ENCODE results near the gene CIDEC.
"Not testable (repeated sequence)": the region's sequence is repeated elsewhere in the genome, so short reads cannot be mapped to it uniquely, and the experiment has no call there.

The CIDEC gene

GRCh38 chr3:9861201-9861600 lies 18.9 kb downstream of the CIDEC start:
- Histone ChIP-seq H3K27ac (ENCODE audit: low read length) (no peak overlapping the region), H3K27me3 (ENCODE audit: control insufficient read depth in 1 of 2, insufficient read depth in 2 of 2, low read length in 2 of 2) (no peaks in the 10 kb centered on the region), H3K4me1 (ENCODE audit: control insufficient read depth, insufficient read depth, low read length) (peaks cover 22% of the 10 kb centered on the region), H3K9ac (ENCODE audit: low read length in 2 of 2) (no peak overlapping the region), H3K4me3 (ENCODE audit: low read length in 2 of 2) (no peak overlapping the region), H3K36me3 (ENCODE audit: control insufficient read depth in 2 of 2, insufficient read depth in 2 of 2, low read length in 2 of 2) (no peaks in the 10 kb centered on the region), H3K9me3 (ENCODE audit: control insufficient read depth in 2 of 2, low read length in 2 of 2) (no peaks in the 10 kb centered on the region)

GRCh38 chr3:9859530-9860025 lies 20.5 kb downstream of the CIDEC start:
- H3K27me3 ChIP-seq (ENCODE audit: control insufficient read depth in 1 of 2, insufficient read depth in 2 of 2, low read length in 2 of 2): no peaks in the 10 kb centered on the region
- H3K36me3 ChIP-seq (ENCODE audit: control insufficient read depth in 2 of 2, insufficient read depth in 2 of 2, low read length in 2 of 2): no peaks in the 10 kb centered on the region
- no peak overlapping the region for H3K4me3 ChIP-seq (ENCODE audit: low read length in 2 of 2)
- H3K9me3 ChIP-seq (ENCODE audit: control insufficient read depth in 2 of 2, low read length in 2 of 2): no peaks in the 10 kb centered on the region
- no peak overlapping the region for H3K27ac ChIP-seq (ENCODE audit: low read length)
- H3K9ac ChIP-seq (ENCODE audit: low read length in 2 of 2): no peak overlapping the region
- H3K4me1 ChIP-seq (ENCODE audit: control insufficient read depth, insufficient read depth, low read length): peaks cover 13% of the 10 kb centered on the region

GRCh38 chr3:9855594-9855993 lies 24.5 kb downstream of the CIDEC start:
- Histone ChIP-seq H3K27ac (ENCODE audit: low read length) (no peak overlapping the region), H3K9me3 (ENCODE audit: control insufficient read depth in 2 of 2, low read length in 2 of 2) (no peaks in the 10 kb centered on the region), H3K9ac (ENCODE audit: low read length in 2 of 2) (no peak overlapping the region), H3K4me3 (ENCODE audit: low read length in 2 of 2) (no peak overlapping the region), H3K27me3 (ENCODE audit: control insufficient read depth in 1 of 2, insufficient read depth in 2 of 2, low read length in 2 of 2) (no peaks in the 10 kb centered on the region), H3K4me1 (ENCODE audit: control insufficient read depth, insufficient read depth, low read length) (no peaks in the 10 kb centered on the region), H3K36me3 (ENCODE audit: control insufficient read depth in 2 of 2, insufficient read depth in 2 of 2, low read length in 2 of 2) (no peaks in the 10 kb centered on the region)

GRCh38 chr3:9854291-9854940 lies 25.6 kb downstream of the CIDEC start:
- H3K36me3 ChIP-seq (ENCODE audit: control insufficient read depth in 2 of 2, insufficient read depth in 2 of 2, low read length in 2 of 2); H3K9ac ChIP-seq (ENCODE audit: low read length in 2 of 2); H3K4me3 ChIP-seq (ENCODE audit: low read length in 2 of 2); H3K27me3 ChIP-seq (ENCODE audit: control insufficient read depth in 1 of 2, insufficient read depth in 2 of 2, low read length in 2 of 2); H3K9me3 ChIP-seq (ENCODE audit: control insufficient read depth in 2 of 2, low read length in 2 of 2); H3K4me1 ChIP-seq (ENCODE audit: control insufficient read depth, insufficient read depth, low read length); H3K27ac ChIP-seq (ENCODE audit: low read length): not testable (repeated sequence)

GRCh38 chr3:9852528-9852927 lies 27.5 kb downstream of the CIDEC start:
- no peaks in the 10 kb centered on the region for H3K4me1 ChIP-seq (ENCODE audit: control insufficient read depth, insufficient read depth, low read length)
- no peak overlapping the region for H3K4me3 ChIP-seq (ENCODE audit: low read length in 2 of 2)
- no peaks in the 10 kb centered on the region for H3K9me3 ChIP-seq (ENCODE audit: control insufficient read depth in 2 of 2, low read length in 2 of 2)
- H3K27me3 ChIP-seq (ENCODE audit: control insufficient read depth in 1 of 2, insufficient read depth in 2 of 2, low read length in 2 of 2): no peaks in the 10 kb centered on the region
- no peak overlapping the region for H3K9ac ChIP-seq (ENCODE audit: low read length in 2 of 2)
- no peak overlapping the region for H3K27ac ChIP-seq (ENCODE audit: low read length)
- H3K36me3 ChIP-seq (ENCODE audit: control insufficient read depth in 2 of 2, insufficient read depth in 2 of 2, low read length in 2 of 2): no peaks in the 10 kb centered on the region

- H3K4me3 ChIP-seq (ENCODE audit: low read length in 2 of 2); H3K36me3 ChIP-seq (ENCODE audit: control insufficient read depth in 2 of 2, insufficient read depth in 2 of 2, low read length in 2 of 2); H3K9ac ChIP-seq (ENCODE audit: low read length in 2 of 2); H3K27ac ChIP-seq (ENCODE audit: low read length); H3K4me1 ChIP-seq (ENCODE audit: control insufficient read depth, insufficient read depth, low read length); H3K27me3 ChIP-seq (ENCODE audit: control insufficient read depth in 1 of 2, insufficient read depth in 2 of 2, low read length in 2 of 2); H3K9me3 ChIP-seq (ENCODE audit: control insufficient read depth in 2 of 2, low read length in 2 of 2): not testable (repeated sequence)
These were observed 28.1 kb downstream of the CIDEC start for GRCh38 chr3:9851926-9852325.

GRCh38 chr3:9851383-9851782 lies 28.7 kb downstream of the CIDEC start:
- H3K27ac ChIP-seq (ENCODE audit: low read length); H3K9ac ChIP-seq (ENCODE audit: low read length in 2 of 2); H3K27me3 ChIP-seq (ENCODE audit: control insufficient read depth in 1 of 2, insufficient read depth in 2 of 2, low read length in 2 of 2); H3K4me3 ChIP-seq (ENCODE audit: low read length in 2 of 2); H3K9me3 ChIP-seq (ENCODE audit: control insufficient read depth in 2 of 2, low read length in 2 of 2); H3K4me1 ChIP-seq (ENCODE audit: control insufficient read depth, insufficient read depth, low read length); H3K36me3 ChIP-seq (ENCODE audit: control insufficient read depth in 2 of 2, insufficient read depth in 2 of 2, low read length in 2 of 2): not testable (repeated sequence)

- not testable (repeated sequence) for H3K27ac ChIP-seq (ENCODE audit: low read length); H3K27me3 ChIP-seq (ENCODE audit: control insufficient read depth in 1 of 2, insufficient read depth in 2 of 2, low read length in 2 of 2); H3K9ac ChIP-seq (ENCODE audit: low read length in 2 of 2); H3K4me1 ChIP-seq (ENCODE audit: control insufficient read depth, insufficient read depth, low read length); H3K36me3 ChIP-seq (ENCODE audit: control insufficient read depth in 2 of 2, insufficient read depth in 2 of 2, low read length in 2 of 2); H3K9me3 ChIP-seq (ENCODE audit: control insufficient read depth in 2 of 2, low read length in 2 of 2); H3K4me3 ChIP-seq (ENCODE audit: low read length in 2 of 2)
These were observed 31.2 kb downstream of the CIDEC start for GRCh38 chr3:9848860-9849259.

- H3K9me3 ChIP-seq (ENCODE audit: control insufficient read depth in 2 of 2, low read length in 2 of 2); H3K4me3 ChIP-seq (ENCODE audit: low read length in 2 of 2): not testable (repeated sequence)
These were observed 32.2 kb downstream of the CIDEC start for GRCh38 chr3:9847870-9848269.

GRCh38 chr3:9846931-9847488 lies 33.0 kb downstream of the CIDEC start:
- H3K27me3 ChIP-seq (ENCODE audit: control insufficient read depth in 1 of 2, insufficient read depth in 2 of 2, low read length in 2 of 2): no peaks in the 10 kb centered on the region
- H3K9ac ChIP-seq (ENCODE audit: low read length in 2 of 2): no peak overlapping the region
- H3K4me3 ChIP-seq (ENCODE audit: low read length in 2 of 2): no peak overlapping the region
- H3K9me3 ChIP-seq (ENCODE audit: control insufficient read depth in 2 of 2, low read length in 2 of 2): no peaks in the 10 kb centered on the region
- peaks cover 6% of the 10 kb centered on the region for H3K4me1 ChIP-seq (ENCODE audit: control insufficient read depth, insufficient read depth, low read length)
- H3K36me3 ChIP-seq (ENCODE audit: control insufficient read depth in 2 of 2, insufficient read depth in 2 of 2, low read length in 2 of 2): no peaks in the 10 kb centered on the region
- no peak overlapping the region for H3K27ac ChIP-seq (ENCODE audit: low read length)

More at GRCh38 chr3:9847870-9848269, 32.2 kb downstream of the CIDEC start:
- not testable (repeated sequence) for H3K4me1 ChIP-seq (ENCODE audit: control insufficient read depth, insufficient read depth, low read length); H3K27me3 ChIP-seq (ENCODE audit: control insufficient read depth in 1 of 2, insufficient read depth in 2 of 2, low read length in 2 of 2); H3K27ac ChIP-seq (ENCODE audit: low read length); H3K36me3 ChIP-seq (ENCODE audit: control insufficient read depth in 2 of 2, insufficient read depth in 2 of 2, low read length in 2 of 2); H3K9ac ChIP-seq (ENCODE audit: low read length in 2 of 2)

- Histone ChIP-seq H3K4me1 (ENCODE audit: control insufficient read depth, insufficient read depth, low read length) (peaks cover 6% of the 10 kb centered on the region), H3K9me3 (ENCODE audit: control insufficient read depth in 2 of 2, low read length in 2 of 2) (no peaks in the 10 kb centered on the region), H3K9ac (ENCODE audit: low read length in 2 of 2) (no peak overlapping the region), H3K36me3 (ENCODE audit: control insufficient read depth in 2 of 2, insufficient read depth in 2 of 2, low read length in 2 of 2) (peaks cover 5 to 7% of the 10 kb centered on the region in 2 donors), H3K27me3 (ENCODE audit: control insufficient read depth in 1 of 2, insufficient read depth in 2 of 2, low read length in 2 of 2) (no peaks in the 10 kb centered on the region), H3K4me3 (ENCODE audit: low read length in 2 of 2) (no peak overlapping the region), H3K27ac (ENCODE audit: low read length) (no peak overlapping the region)
These were observed 33.8 kb downstream of the CIDEC start for GRCh38 chr3:9846231-9846630.
